OCI-LY7 (cell line): Measurements from ENCODE around the gene QPCTL.

Experiments
- EZH2phosphoT487 ChIP-seq: fragments of 200-600 bp; sonication (generic); IDR thresholded peaks from 2 replicates; pipeline ENCODE4 v1.6.1; 2018; ENCODE audit warnings: low read depth, borderline replicate concordance, mild to moderate bottlenecking, mixed run types, antibody characterized with exemption, low read length, moderate library complexity, mixed read lengths
- TF ChIP-seq, protein P1 (sequence below): fragments of 200-600 bp; sonication (generic); conservative IDR thresholded peaks from 2 replicates; pipeline ENCODE4 v1.5.1; 2014; ENCODE audit warnings: mild to moderate bottlenecking, antibody characterized with exemption, low read length, moderate library complexity, mixed read lengths

DNA sequence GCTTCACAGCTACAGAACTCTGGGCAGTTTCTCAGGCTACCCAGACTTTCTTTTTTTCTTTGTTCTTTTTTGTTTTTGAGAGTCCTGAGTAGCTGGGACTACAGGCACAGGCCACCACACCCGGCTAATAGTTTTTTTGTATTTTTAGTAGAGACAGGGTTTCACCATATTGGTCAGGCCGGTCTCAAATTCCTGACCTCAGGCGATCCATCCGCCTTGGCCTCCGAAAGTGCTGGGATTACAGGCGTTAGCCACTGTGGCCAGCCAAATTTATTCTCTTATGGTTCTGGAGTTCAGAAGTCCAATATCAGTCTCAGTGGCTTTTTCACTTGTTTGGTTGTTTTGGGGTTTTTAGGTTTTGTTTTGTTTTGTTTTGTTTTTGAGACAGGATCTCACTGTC is 53.1 kb downstream of the QPCTL start:
- TF ChIP-seq, protein P1, sequence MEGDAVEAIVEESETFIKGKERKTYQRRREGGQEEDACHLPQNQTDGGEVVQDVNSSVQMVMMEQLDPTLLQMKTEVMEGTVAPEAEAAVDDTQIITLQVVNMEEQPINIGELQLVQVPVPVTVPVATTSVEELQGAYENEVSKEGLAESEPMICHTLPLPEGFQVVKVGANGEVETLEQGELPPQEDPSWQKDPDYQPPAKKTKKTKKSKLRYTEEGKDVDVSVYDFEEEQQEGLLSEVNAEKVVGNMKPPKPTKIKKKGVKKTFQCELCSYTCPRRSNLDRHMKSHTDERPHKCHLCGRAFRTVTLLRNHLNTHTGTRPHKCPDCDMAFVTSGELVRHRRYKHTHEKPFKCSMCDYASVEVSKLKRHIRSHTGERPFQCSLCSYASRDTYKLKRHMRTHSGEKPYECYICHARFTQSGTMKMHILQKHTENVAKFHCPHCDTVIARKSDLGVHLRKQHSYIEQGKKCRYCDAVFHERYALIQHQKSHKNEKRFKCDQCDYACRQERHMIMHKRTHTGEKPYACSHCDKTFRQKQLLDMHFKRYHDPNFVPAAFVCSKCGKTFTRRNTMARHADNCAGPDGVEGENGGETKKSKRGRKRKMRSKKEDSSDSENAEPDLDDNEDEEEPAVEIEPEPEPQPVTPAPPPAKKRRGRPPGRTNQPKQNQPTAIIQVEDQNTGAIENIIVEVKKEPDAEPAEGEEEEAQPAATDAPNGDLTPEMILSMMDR, result no peak
- no peak for TF ChIP-seq EZH2phosphoT487
